Keratinocyte (primary cell): Measurements from ENCODE around the gene PLEKHH1. TPM values are rescaled to one million over a fixed set of nuclear protein-coding genes. Genes with fewer than 3 reads are reported as not detected.

Experiments used
- DNase-seq: peaks from one replicate; pipeline ENCODE4 v3.0.0-alpha.2; 2011; ENCODE audit warnings: low read depth, missing footprints, low spot score
- FAIRE-seq: peaks from 2 replicates; lab custom pipeline; 2011; peaks lifted over from hg19 to GRCh38; lab: Jason Lieb, UNC
- H2AFZ ChIP-seq: 2 replicates; pipeline ENCODE4 v1.6.0; 2012; ENCODE audit warnings: low read length, control low read depth, inconsistent platforms; ENCODE audit not compliant: control insufficient read depth
- H3K27ac ChIP-seq: 2 replicates; pipeline ENCODE4 v1.5.1; 2011; ENCODE audit warnings: low read length; ENCODE audit not compliant: control insufficient read depth, insufficient read depth
- H3K27me3 ChIP-seq: 3 replicates; pipeline ENCODE4 v1.6.0; 2011; ENCODE audit warnings: low read length; ENCODE audit not compliant: control insufficient read depth, insufficient read depth; ENCODE audit errors: extremely low read depth
- H3K36me3 ChIP-seq, 2 experiments: 2 replicates in 1 of 2; 3 replicates in 1 of 2; pipeline ENCODE4 v1.5.1; 2011; ENCODE audit warnings: low read length in 2 of 2, mild to moderate bottlenecking in 1 of 2; ENCODE audit not compliant: control insufficient read depth in 2 of 2, insufficient read depth in 2 of 2; ENCODE audit errors: extremely low read depth in 1 of 2
- H3K4me1 ChIP-seq: 3 replicates; pipeline ENCODE4 v1.5.1; 2011; ENCODE audit warnings: low read length; ENCODE audit not compliant: control insufficient read depth, insufficient read depth; ENCODE audit errors: extremely low read depth
- H3K4me2 ChIP-seq: 3 replicates; pipeline ENCODE4 v1.6.0; 2011; ENCODE audit warnings: low read depth, low read length; ENCODE audit not compliant: control insufficient read depth, insufficient read depth; ENCODE audit errors: extremely low read depth
- H3K4me3 ChIP-seq, 3 experiments: fragments of 200-600 bp in 1 of 3; sonication (generic) in 1 of 3; 2 replicates in 2 of 3; 3 replicates in 1 of 3; pipeline ENCODE4 v1.5.1; 2011 to 2016; ENCODE audit warnings: low read length in 3 of 3, mild to moderate bottlenecking in 3 of 3, control low read depth in 2 of 3, inconsistent platforms in 1 of 3, low read depth in 1 of 3, mixed read lengths in 1 of 3, mixed run types in 1 of 3, moderate library complexity in 1 of 3; ENCODE audit not compliant: control insufficient read depth in 2 of 3, insufficient read depth in 2 of 3; ENCODE audit errors: extremely low read depth in 1 of 3
- H3K79me2 ChIP-seq: 2 replicates; pipeline ENCODE4 v1.6.0; 2012; ENCODE audit warnings: low read length; ENCODE audit not compliant: control insufficient read depth, insufficient read depth
- H3K9ac ChIP-seq: 3 replicates; pipeline ENCODE4 v1.6.0; 2011; ENCODE audit warnings: low read length; ENCODE audit not compliant: control insufficient read depth, insufficient read depth; ENCODE audit errors: extremely low read depth
- H3K9me1 ChIP-seq: 3 replicates; pipeline ENCODE4 v1.6.0; 2011; ENCODE audit warnings: low read length; ENCODE audit not compliant: control insufficient read depth, insufficient read depth; ENCODE audit errors: extremely low read depth
- H3K9me3 ChIP-seq: 2 replicates; pipeline ENCODE4 v1.5.1; 2012; ENCODE audit warnings: low read depth, low read length; ENCODE audit not compliant: control insufficient read depth
- H4K20me1 ChIP-seq: 3 replicates; pipeline ENCODE4 v1.6.0; 2011; ENCODE audit warnings: low read length; ENCODE audit not compliant: control insufficient read depth, insufficient read depth; ENCODE audit errors: extremely low read depth
- CTCF ChIP-seq, 3 experiments: IDR thresholded peaks in 1 of 3; conservative IDR thresholded peaks in 1 of 3; optimal IDR thresholded peaks in 1 of 3; 2 replicates in 2 of 3; 3 replicates in 1 of 3; pipeline versions ENCODE3 to v1.5.1; 2011; ENCODE audit warnings: low read length in 3 of 3, mild to moderate bottlenecking in 3 of 3, moderate library complexity in 2 of 3, control low read depth in 1 of 3, inconsistent platforms in 1 of 3; ENCODE audit not compliant: insufficient read depth in 2 of 3; ENCODE audit errors: extremely low read depth in 1 of 3
- EZH2 ChIP-seq: IDR thresholded peaks from one replicate; pipeline ENCODE4 v1.6.1; 2012; ENCODE audit warnings: inconsistent platforms, mild to moderate bottlenecking, low read length, moderate library complexity
- dilution Hi-C: fragments of 300-500 bp; cut with MboI; formaldehyde crosslinking; loops from one replicate; pipeline ENCODE4 v1.7.0; 2020; ENCODE audit warnings: low sequenced_read_pairs; ENCODE audit not compliant: extremely low pct_ligation_motif_present
- polyA plus RNA-seq, 5 experiments: library from polyadenylated mRNA; depleted of rRNA in 3 of 5; stranded (reverse) in 3 of 5; stranded (forward) in 1 of 5; unstranded in 1 of 5; fragments of >200 nt; gene quantifications; 1 replicate in 1 of 5; 2 replicates in 3 of 5; 3 replicates in 1 of 5; pipeline versions ENCODE4 v1.2.1 to v1.2.3, GENCODE V29; 2011 to 2012; ENCODE audit warnings: missing spikeins in 2 of 5, low read depth in 1 of 5, low replicate concordance in 1 of 5

PLEKHH1 gene
- polyA plus RNA-seq, 1 donor (not counting 4 experiments of a cell fraction or from before 2014, with no cell fraction given), result 4.4 TPM

GRCh38 chr14:67610491-67610890 lies 77.4 kb downstream of the PLEKHH1 start:
- DNase-seq (no peak), FAIRE-seq (no peak)
- Histone ChIP-seq H3K27me3 (no peaks in the 10 kb centered on the region), H3K79me2 (no peaks in the 10 kb centered on the region), H3K4me3 (no peak overlapping the region), H3K36me3 (no peaks in the 10 kb centered on the region), H3K9me3 (no peaks in the 10 kb centered on the region), H3K27ac (no peak overlapping the region), H3K9me1 (no peaks in the 10 kb centered on the region), H3K4me2 (no peak overlapping the region), H3K9ac (no peak overlapping the region), H4K20me1 (no peaks in the 10 kb centered on the region), H2AFZ (no peak overlapping the region), H3K4me1 (no peaks in the 10 kb centered on the region)
- dilution Hi-C loops, result no loop called here
- TF ChIP-seq CTCF (optimal IDR thresholded peaks at IDR 0.05 in 1 of 3, IDR thresholded peaks at IDR 0.05 in 1 of 3, conservative IDR thresholded peaks at IDR 0.05 in 1 of 3; ENCODE audit: extremely low read depth in 1 of 3, insufficient read depth in 2 of 3, low read length in 3 of 3) (no peak), EZH2 (no peak)

GRCh38 chr14:67618617-67619063 lies 85.5 kb downstream of the PLEKHH1 start:
- Histone ChIP-seq H3K9me1 (no peaks in the 10 kb centered on the region), H2AFZ (no peak overlapping the region), H3K36me3 (no peaks in the 10 kb centered on the region), H4K20me1 (no peaks in the 10 kb centered on the region), H3K9ac (no peak overlapping the region), H3K9me3 (no peaks in the 10 kb centered on the region), H3K4me1 (peaks cover 25% of the 10 kb centered on the region), H3K4me3 (no peak overlapping the region), H3K4me2 (no peak overlapping the region), H3K79me2 (no peaks in the 10 kb centered on the region), H3K27ac (peak overlapping the region; percentile 71), H3K27me3 (no peaks in the 10 kb centered on the region)
- FAIRE-seq, result peak; percentile 32
- dilution Hi-C loops, result no loop called here
- DNase-seq, result peak; percentile 44
- peak; percentile 34 to 56 (median 43) for TF ChIP-seq CTCF (optimal IDR thresholded peaks at IDR 0.05 in 1 of 3, IDR thresholded peaks at IDR 0.05 in 1 of 3, conservative IDR thresholded peaks at IDR 0.05 in 1 of 3; ENCODE audit: extremely low read depth in 1 of 3, insufficient read depth in 2 of 3, low read length in 3 of 3)
- no peak for TF ChIP-seq EZH2
